ENCODE results near the gene TAS2R39.
"Not testable (repeated sequence)": the region's sequence is repeated elsewhere in the genome, so short reads cannot be mapped to it uniquely, and the experiment has no call there.

Gene TAS2R39

GRCh38 chr7:143183024-143183423 lies at the start of gene TAS2R39:
TAS2R39 (plus strand) TSS chr7:143183419; CDS start chr7:143183419, 0 bp downstream.
- DNase-seq (ENCODE audit: low spot score) = no peak

DNA sequence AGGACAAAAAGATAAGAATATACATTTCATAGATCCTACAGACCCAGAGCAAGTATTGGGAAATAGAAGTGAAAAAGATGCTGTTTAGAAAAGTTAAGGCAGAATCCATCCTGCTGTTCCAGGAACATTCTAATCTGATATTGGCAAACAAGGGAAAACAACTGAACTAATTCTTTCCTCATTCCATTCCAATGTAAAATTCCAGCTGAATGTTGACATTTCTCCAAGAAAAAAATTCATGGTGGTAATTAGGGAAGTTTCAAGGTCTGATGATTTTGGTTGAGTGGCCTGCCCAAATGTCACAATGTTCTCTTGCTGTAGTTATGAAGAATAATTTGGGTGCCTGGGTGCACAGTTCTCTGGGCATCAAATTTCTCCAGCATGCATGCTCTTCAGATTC lies 36.1 kb upstream of the TAS2R39 start:
- no peak for DNase-seq (ENCODE audit: low spot score)

DNA sequence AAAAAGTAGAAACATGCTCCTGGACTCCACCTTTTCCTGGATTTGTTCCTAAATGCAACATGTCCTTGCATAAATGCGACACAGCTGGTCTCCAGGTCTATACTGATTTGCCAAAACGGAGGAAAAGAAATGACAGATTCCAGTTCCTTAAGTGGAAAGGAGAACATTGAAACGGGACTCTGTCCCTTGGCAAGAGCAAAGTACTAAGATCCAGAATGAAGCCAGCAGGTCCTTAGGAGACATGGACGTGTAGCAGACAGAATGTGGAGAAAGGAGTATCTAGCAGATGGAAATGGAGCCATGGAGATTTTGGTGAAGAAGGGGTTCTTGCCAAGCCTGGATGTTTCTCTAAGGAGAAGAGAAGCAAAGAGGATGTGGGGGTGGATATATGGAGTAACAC lies 35.2 kb upstream of the TAS2R39 start:
- DNase-seq (ENCODE audit: low spot score) = no peak

GRCh38 chr7:143148651-143149050 lies 34.6 kb upstream of the TAS2R39 start:
- DNase-seq (ENCODE audit: low spot score) = no peak

- DNase-seq (ENCODE audit: low spot score) = not testable (repeated sequence)
Measured at GRCh38 chr7:143150696-143151095, 32.5 kb upstream of the TAS2R39 start.

DNA sequence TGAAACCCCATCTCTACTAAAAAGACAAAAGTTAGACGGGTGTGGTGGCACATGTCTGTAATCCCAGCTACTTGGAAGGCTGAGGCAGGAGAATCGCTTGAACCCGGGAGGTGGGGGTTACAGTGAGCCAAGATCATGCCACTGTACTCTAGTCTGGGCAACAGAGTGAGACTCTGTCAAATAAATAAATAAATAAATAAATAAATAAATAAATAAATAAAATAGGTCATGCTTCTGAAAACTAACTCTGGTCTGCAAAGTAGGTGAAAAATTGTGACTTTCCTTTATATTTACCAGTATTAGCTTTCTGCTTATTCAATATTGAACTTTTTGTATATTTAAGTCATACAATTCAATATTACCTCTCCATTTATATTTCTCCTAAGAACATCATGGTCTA lies 24.6 kb upstream of the TAS2R39 start:
- DNase-seq (ENCODE audit: low spot score) = not testable (repeated sequence)

DNA sequence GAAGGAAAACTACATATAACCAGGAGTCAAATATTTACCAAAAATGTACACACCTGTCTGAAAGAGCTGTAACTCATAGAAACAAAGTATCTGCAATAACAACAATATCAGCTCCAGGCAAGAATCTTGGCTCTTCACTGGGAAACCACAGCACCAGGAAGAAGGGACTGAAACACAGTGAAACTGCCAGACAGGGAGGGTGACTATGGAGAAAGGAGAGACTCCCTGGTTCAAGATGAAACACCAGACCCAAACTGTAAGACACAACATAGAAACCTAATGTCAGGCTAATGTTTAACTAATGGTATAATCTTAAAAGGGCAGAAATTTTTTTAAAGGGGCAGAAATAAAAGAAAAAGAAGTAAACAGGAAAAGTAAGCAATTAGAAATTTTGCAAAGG lies 11.5 kb upstream of the TAS2R39 start:
- no peak for DNase-seq (ENCODE audit: low spot score)

DNA sequence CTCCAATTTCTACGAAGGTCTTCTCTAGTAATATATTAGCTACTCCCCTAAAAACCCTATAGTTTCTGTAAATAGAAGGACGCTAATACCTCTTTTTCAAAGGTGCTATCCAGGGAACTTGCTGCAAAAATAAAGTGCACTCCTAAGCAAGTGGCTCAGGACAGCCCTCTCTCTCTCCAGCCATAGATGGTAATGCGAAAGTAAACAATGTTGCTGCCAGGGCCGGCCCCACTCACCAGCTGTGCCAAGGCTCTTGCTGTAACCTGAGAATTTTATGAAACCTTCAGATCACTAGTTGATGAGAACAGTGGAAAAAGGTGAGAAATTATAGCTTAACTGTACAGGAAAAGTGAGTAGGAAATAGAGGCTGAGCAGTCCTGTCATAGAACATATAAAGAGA lies 10.9 kb upstream of the TAS2R39 start:
- no peak for DNase-seq (ENCODE audit: low spot score)

DNA sequence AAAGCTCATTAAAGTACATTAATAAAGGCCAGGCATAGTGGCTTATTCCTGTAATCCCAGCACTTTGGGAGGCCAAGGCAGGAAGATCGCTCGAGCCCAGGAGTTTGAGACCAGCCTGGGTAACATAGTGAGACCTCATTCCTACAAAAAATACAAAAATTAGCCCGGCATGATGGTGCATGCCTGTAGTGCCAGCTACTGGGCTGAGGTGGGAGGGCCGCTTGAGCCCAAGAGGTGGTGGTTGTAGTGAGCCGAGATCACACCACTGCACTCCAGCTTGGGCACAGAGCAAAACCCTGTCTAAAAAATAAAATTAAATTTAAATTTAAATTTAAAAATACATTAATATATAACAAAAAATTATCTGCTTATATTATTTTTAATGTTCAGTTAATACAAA lies 7.1 kb upstream of the TAS2R39 start:
- no peak for DNase-seq (ENCODE audit: low spot score)

- DNase-seq (ENCODE audit: low spot score) = no peak
Measured at GRCh38 chr7:143177374-143178119, 5.7 kb upstream of the TAS2R39 start.

DNA sequence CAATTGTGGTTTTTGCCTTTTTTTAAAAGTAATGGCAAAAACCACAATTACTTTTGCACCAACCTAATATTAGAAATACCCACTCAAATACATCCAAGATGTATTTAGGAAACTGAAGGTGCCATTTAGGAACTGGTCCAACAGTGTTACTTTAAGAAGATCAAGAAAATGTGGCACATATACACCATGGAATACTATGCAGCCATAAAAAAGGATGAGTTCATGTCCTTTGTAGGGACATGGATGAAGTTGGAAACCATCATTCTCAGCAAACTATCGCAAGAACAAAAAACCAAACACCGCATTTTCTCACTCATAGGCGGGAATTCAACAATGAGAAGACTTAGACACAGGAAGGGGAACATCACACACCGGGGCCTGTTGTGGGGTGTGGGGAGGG lies 2.4 kb upstream of the TAS2R39 start:
- DNase-seq (ENCODE audit: low spot score) = not testable (repeated sequence)

GRCh38 chr7:143181349-143181748 lies 1.9 kb upstream of the TAS2R39 start:
- DNase-seq (ENCODE audit: low spot score) = no peak

GRCh38 chr7:143185551-143185950 lies 2.3 kb downstream of the TAS2R39 start:
- DNase-seq (ENCODE audit: low spot score) = no peak

GRCh38 chr7:143188994-143189393 lies 5.8 kb downstream of the TAS2R39 start:
- DNase-seq (ENCODE audit: low spot score) = no peak

GRCh38 chr7:143193880-143194279 lies 10.7 kb downstream of the TAS2R39 start:
- DNase-seq (ENCODE audit: low spot score) = no peak

DNA sequence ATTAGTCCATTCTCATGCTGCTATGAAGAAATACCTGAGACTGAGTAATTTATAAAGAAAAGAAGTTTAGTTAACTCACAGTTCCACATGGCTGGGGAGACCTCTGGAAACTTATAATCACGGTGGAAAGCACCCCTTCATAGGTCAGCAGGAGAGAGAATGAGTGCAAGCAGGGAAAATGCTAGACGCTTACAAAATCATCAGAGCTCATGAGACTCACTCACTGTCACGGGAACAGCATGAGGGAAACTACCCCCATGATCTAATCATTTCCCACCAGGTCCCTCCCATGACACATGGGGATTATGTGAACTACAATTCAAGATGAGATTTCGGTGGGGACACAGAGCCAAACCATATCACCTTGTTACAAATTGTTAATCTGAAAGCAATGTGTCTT lies 15.8 kb downstream of the TAS2R39 start:
- no peak for DNase-seq (ENCODE audit: low spot score)

DNA sequence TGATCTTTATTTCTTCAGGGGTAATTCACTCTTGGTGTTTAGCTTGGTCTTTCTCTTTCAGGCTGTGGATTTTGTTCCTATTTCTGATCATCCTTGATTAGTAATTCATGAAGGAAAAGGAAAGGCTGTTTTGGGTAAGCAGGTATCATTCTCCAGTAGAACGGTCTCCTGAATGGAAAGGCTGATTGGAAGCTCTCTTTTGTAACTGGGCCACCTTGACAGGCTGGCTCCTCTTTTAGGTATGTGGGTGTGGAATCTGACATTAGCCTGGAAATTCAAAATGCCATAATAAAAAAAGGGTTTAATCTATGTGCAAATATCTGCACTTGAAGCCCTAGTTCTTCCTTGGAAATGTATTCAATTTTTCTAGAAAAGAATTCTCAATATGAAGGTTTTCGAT lies 18.9 kb downstream of the TAS2R39 start:
- DNase-seq (ENCODE audit: low spot score) = no peak

DNA sequence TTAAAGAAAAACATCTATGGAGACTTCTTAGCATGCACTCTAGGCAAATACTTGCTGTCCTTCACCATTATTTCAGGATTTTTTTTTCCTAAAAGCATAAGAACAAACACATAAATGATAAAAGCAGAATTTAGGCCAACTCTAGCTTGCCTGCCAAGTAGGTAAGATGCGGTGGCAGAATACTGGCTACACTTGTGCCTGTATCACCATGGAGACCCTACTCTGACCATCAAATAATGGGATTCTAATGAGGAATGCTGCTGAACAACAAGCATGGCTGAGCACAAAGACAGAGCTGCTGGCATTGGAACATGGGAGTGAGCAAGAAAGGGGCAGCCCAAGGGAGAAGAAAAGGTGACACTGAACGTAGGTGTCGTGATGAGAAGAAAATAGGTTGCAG lies 20.2 kb downstream of the TAS2R39 start:
- no peak for DNase-seq (ENCODE audit: low spot score)

- peak; percentile 23 for DNase-seq (ENCODE audit: low spot score)
Measured at GRCh38 chr7:143205560-143206293, 22.5 kb downstream of the TAS2R39 start.

GRCh38 chr7:143210541-143210940 lies 27.3 kb downstream of the TAS2R39 start:
- no peak for DNase-seq (ENCODE audit: low spot score)

GRCh38 chr7:143213478-143213877 lies 30.3 kb downstream of the TAS2R39 start:
- DNase-seq (ENCODE audit: low spot score) = not testable (repeated sequence)

DNA sequence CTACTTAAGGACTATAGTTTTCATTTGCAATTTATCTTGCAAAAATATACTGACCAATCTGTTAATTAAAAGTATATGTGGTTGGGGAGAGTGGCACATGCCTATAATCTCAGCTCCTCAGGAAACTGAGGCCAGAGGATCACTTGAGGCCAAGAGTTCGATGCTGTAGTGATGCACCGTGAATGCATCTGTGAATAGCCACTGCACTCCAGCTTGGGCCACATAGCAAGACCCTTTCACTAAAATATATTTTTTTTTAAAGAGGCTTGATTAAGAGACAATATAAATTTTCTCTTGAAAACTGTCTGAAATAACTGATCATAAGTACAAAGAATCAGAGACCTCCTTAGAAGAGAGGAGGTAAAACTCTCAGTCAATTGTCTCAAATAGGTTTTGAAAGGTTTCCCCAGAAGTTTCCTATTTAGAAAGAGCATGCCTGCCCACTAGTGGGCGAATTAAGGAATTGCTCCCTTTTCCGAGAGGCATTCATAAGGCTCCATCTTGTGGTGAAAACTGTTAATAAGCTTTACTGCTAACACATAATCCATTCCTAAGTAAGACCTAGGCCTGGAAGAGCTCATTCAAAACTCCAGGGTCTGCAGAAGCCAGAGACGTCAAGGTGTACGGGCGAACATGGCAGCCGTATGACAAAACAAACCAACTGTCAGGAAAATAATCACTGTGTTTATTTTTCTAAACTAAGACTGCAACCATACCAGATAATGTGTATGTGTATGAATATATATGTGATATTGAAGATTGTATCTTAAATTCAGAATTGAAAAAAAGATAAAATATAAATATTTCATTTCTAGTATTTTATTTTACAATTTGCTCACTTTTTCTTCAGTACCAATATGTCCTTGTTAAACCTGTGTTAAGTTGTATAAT lies 31.8 kb downstream of the TAS2R39 start:
- peak; percentile 80 for DNase-seq (ENCODE audit: low spot score)

- no peak for DNase-seq (ENCODE audit: low spot score)
Measured at GRCh38 chr7:143216151-143216550, 32.9 kb downstream of the TAS2R39 start.

Data from CD4-positive, alpha-beta T cell treated with Interleukin-15 for 4 hours (primary cell).